Measurements from ENCODE around the gene GCG.

- TF ChIP-seq POLR2A (IDR thresholded peaks at IDR 0.05) (no peak), CTCF (IDR thresholded peaks at IDR 0.05 in 8 of 11, conservative IDR thresholded peaks at IDR 0.05 in 3 of 11) (no peak), POLR2AphosphoS5 (IDR thresholded peaks at IDR 0.05) (no peak)
Measured at GRCh38 chr2:162115076-162115475, 37.0 kb downstream of the GCG start.
